Activated CD8-positive, alpha-beta T cell treated with anti-CD3 and anti-CD28 coated beads for 36 hours (primary cell): ENCODE measurements around the gene BOC. TPM values are rescaled to one million over a fixed set of nuclear protein-coding genes. Genes with fewer than 3 reads are reported as not detected.

Experiments
- ATAC-seq: fragments of 200-7000 bp; cut with Tn5 transposase; one replicate; pipeline ENCODE4 v1.10.0; 2021; ENCODE audit warnings: mild to moderate bottlenecking, moderate library complexity
- CTCF ChIA-PET: fragments of 350-600 bp; sonication (Branson Sonifier 250); formaldehyde crosslinking; loops from one replicate; lab custom pipeline; 2021; ENCODE audit warnings: antibody characterized with exemption; lab: Charles Lee
- POLR2A ChIA-PET: fragments of 350-600 bp; sonication (Branson Sonifier 250); formaldehyde crosslinking; loops from one replicate; lab custom pipeline; 2021; ENCODE audit warnings: antibody characterized with exemption; lab: Charles Lee
- DNase-seq: peaks from one replicate; pipeline ENCODE4 v3.0.0-alpha.2; 2020
- H3K27ac Mint-ChIP-seq: one replicate; pipeline ENCODE4 v1.8.0; 2021; ENCODE audit warnings: mild to moderate bottlenecking, mixed read lengths
- H3K27me3 Mint-ChIP-seq: one replicate; pipeline ENCODE4 v1.8.0; 2021; ENCODE audit warnings: mixed read lengths
- H3K36me3 Mint-ChIP-seq: one replicate; pipeline ENCODE4 v1.8.0; 2021; ENCODE audit warnings: low read depth, mixed read lengths
- H3K4me1 Mint-ChIP-seq: one replicate; pipeline ENCODE4 v1.8.0; 2021; ENCODE audit warnings: low read depth, mixed read lengths
- H3K4me3 Mint-ChIP-seq: one replicate; pipeline ENCODE4 v1.8.0; 2021; ENCODE audit warnings: mild to moderate bottlenecking, moderate library complexity, mixed read lengths
- H3K9me3 Mint-ChIP-seq: one replicate; pipeline ENCODE4 v1.8.0; 2021; ENCODE audit warnings: mixed read lengths
- intact Hi-C: fragments of 100-400 bp; cut with micrococcal nuclease; formaldehyde crosslinking; loops from one replicate; pipeline ENCODE4 v1.10.0; 2022
- total RNA-seq, 2 experiments: library from RNA; stranded (reverse); gene quantifications; one replicate each; pipeline ENCODE4 v1.2.3, GENCODE V29; 2021
- TF ChIP-seq, protein P1 (sequence below): fragments of 200-600 bp; IDR thresholded peaks from one replicate; pipeline ENCODE4 v1.8.0; 2022; ENCODE audit warnings: antibody characterized with exemption, mild to moderate bottlenecking

Gene BOC
- total RNA-seq, 2 experiments from 2014 or later, result 0.20 to 0.49 TPM

DNA sequence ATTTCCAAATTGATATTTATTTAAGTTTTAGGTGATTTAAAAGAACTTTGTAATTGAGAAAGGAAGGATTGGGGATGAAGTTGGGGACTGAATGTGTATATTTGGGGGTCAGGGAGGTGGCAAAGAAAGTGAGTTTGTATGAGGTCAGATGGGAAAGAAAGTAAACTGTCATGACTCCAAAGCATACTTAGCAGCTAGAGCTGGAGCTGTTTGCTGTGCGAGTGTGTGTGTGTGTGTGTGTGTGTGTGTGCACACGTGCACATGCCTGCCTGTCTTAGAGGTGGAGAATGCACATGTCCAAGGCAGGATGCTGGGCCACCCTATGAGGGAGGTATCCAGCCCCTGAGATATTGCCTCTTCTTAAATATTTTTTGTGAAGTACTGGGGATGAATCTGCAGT lies 21.0 kb downstream of the BOC start:
- no peaks in the 10 kb centered on the region for H3K9me3 Mint-ChIP-seq
- intact Hi-C loops, result no loop called here
- no peaks in the 10 kb centered on the region for H3K27me3 Mint-ChIP-seq
- H3K4me3 Mint-ChIP-seq, result no peak overlapping the region
- no peak overlapping the region for H3K27ac Mint-ChIP-seq
- ATAC-seq, result no peak
- POLR2A ChIA-PET, result no interaction called here
- no peak for DNase-seq
- H3K4me1 Mint-ChIP-seq, result no peaks in the 10 kb centered on the region
- CTCF ChIA-PET, result interaction anchor here (1.0 to 1.4 kb wide), 2 partner anchors 10 to 56 kb away, joined by 3 read pairs; no protein-coding TSS in a partner anchor
- H3K36me3 Mint-ChIP-seq, result no peaks in the 10 kb centered on the region
- TF ChIP-seq, protein P1, sequence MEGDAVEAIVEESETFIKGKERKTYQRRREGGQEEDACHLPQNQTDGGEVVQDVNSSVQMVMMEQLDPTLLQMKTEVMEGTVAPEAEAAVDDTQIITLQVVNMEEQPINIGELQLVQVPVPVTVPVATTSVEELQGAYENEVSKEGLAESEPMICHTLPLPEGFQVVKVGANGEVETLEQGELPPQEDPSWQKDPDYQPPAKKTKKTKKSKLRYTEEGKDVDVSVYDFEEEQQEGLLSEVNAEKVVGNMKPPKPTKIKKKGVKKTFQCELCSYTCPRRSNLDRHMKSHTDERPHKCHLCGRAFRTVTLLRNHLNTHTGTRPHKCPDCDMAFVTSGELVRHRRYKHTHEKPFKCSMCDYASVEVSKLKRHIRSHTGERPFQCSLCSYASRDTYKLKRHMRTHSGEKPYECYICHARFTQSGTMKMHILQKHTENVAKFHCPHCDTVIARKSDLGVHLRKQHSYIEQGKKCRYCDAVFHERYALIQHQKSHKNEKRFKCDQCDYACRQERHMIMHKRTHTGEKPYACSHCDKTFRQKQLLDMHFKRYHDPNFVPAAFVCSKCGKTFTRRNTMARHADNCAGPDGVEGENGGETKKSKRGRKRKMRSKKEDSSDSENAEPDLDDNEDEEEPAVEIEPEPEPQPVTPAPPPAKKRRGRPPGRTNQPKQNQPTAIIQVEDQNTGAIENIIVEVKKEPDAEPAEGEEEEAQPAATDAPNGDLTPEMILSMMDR, result no peak

DNA sequence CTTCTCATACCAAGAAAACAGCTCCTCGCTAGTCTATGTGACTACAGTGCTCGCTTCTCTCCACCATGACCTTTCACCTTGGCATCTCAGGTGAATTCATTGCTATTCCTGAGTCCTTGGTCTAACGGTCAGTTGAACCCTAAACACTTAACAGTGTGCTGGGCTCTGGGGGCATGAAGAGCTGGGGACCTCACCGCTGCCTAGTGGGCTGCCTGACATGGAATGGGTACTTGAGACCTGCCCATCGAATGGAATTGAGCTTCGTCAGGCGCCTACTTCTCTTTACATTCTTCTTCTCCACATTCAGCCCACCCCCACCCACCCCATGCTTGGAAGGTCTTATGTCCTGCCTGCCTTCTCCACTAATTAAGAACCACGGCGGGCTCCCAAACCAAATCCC lies 22.1 kb downstream of the BOC start:
- Mint-ChIP-seq H3K27ac (no peak overlapping the region), H3K36me3 (no peaks in the 10 kb centered on the region), H3K4me3 (no peak overlapping the region), H3K9me3 (no peaks in the 10 kb centered on the region), H3K4me1 (no peaks in the 10 kb centered on the region), H3K27me3 (peaks cover 2% of the 10 kb centered on the region)
- POLR2A ChIA-PET, result no interaction called here
- CTCF ChIA-PET, result no interaction called here
- ATAC-seq (no peak), DNase-seq (no peak)
- intact Hi-C loops, result no loop called here
- TF ChIP-seq, protein P1, result no peak

DNA sequence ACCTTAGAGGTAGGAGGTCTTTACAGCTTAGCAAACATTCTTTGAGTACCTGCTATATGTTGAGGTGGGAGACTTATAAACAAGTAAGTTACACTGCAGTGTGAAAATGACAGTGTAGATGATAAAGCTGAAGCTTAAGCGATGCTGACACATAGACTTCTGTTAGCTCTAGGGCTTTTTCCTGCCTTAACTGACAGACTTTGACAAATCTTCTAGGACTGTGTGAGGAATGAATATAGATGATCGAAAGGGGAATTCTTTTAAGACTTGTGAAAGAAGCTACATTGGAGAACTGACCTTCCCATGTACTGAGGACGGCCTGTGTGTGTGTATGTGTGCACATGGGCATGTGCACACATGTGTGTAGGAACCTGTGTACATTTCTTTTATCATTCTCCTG lies 22.7 kb downstream of the BOC start:
- intact Hi-C loops, result no loop called here
- H3K27ac Mint-ChIP-seq, result no peak overlapping the region
- no peaks in the 10 kb centered on the region for H3K4me1 Mint-ChIP-seq
- peaks cover 2% of the 10 kb centered on the region for H3K27me3 Mint-ChIP-seq
- H3K4me3 Mint-ChIP-seq, result no peak overlapping the region
- TF ChIP-seq, protein P1, result no peak
- H3K9me3 Mint-ChIP-seq, result no peaks in the 10 kb centered on the region
- POLR2A ChIA-PET, result no interaction called here
- ATAC-seq (no peak), DNase-seq (no peak)
- H3K36me3 Mint-ChIP-seq, result no peaks in the 10 kb centered on the region
- CTCF ChIA-PET, result interaction anchor here (1.3 kb wide), 1 partner anchor 11 kb away, joined by 3 read pairs; no protein-coding TSS in a partner anchor

DNA sequence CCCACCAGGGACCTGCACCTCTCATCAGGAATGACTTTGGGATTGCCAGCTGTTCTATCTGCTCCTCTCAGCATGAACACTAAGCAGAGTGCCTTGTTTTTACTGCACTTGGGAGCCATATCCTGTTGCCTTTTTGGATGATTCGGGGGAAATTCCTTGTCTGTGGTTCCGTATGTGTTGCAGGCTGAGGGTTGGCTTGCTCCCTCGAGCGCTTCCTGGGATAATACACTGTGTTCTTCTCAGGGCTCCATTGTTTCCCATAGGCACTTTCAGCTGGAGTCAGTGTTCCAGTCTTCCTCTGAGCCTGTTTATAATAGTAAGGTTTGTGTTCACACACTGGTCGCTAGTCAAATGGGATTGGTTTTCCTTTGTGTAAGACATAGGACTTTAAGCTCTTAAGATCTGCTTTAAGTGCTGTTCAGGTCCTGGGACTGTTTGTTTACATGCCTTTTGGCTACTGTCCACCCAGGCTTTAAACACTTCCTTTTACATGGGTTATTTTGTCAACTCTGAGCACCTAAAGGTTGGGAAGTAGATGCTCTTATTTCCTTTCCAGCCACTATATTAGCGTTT lies 23.4 kb downstream of the BOC start:
- CTCF ChIA-PET, result interaction anchor here (1.3 kb wide), 1 partner anchor 11 kb away, joined by 3 read pairs; no protein-coding TSS in a partner anchor

DNA sequence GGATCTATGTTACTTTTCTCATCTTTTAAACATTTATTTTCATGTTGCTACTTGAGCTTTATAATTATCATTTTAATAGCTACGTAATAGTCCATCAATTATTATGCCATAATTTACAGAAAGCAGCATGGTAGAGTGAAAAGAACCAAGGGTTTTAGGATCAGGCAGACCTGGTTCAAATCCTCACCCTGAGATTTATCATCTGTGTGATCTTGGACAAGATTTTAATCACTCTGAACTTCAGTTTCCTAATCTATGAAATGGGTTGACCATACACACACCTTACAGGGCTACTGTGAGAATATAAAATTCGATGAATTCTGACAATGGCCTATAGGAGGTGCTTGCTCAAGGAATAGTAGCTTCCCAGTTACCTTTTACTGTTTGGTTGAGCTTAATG lies 27.1 kb downstream of the BOC start:
- Mint-ChIP-seq H3K36me3 (no peaks in the 10 kb centered on the region), H3K27me3 (peaks cover 2% of the 10 kb centered on the region), H3K9me3 (no peaks in the 10 kb centered on the region), H3K4me3 (no peak overlapping the region), H3K27ac (no peak overlapping the region), H3K4me1 (peaks cover 8% of the 10 kb centered on the region)
- ChIA-PET POLR2A (no interaction called here), CTCF (interaction anchor here (1.0 kb wide), 1 partner anchor 10 kb away, joined by 3 read pairs; no protein-coding TSS in a partner anchor)
- DNase-seq (no peak), ATAC-seq (no peak)
- intact Hi-C loops, result no loop called here
- TF ChIP-seq, protein P1, result no peak

More for the DNA sequence above, 23.4 kb downstream of the BOC start:
- Mint-ChIP-seq H3K36me3 (no peaks in the 10 kb centered on the region), H3K4me3 (no peak overlapping the region), H3K27me3 (peaks cover 2% of the 10 kb centered on the region), H3K4me1 (no peaks in the 10 kb centered on the region), H3K27ac (no peak overlapping the region), H3K9me3 (no peaks in the 10 kb centered on the region)
- TF ChIP-seq, protein P1, result no peak
- intact Hi-C loops, result no loop called here
- DNase-seq (no peak), ATAC-seq (no peak)
- POLR2A ChIA-PET, result interaction anchor here (0.6 kb wide), 1 partner anchor 12 kb away, joined by 3 read pairs; no protein-coding TSS in a partner anchor
